SU-DHL-6 (cell line): Measurements from ENCODE around the gene SDK1.

Experiments
- H2AFZ ChIP-seq: fragments of 200-600 bp; sonication (generic); 2 replicates; pipeline ENCODE4 v1.6.1; 2014; ENCODE audit warnings: low read depth, mild to moderate bottlenecking, moderate library complexity, mixed read lengths, antibody characterized with exemption, low read length; ENCODE audit not compliant: severe bottlenecking
- H3F3A ChIP-seq: fragments of 200-600 bp; shearing (Covaris generic); 2 replicates; pipeline ENCODE4 v1.6.0; 2016; ENCODE audit warnings: antibody characterized with exemption, mild to moderate bottlenecking; ENCODE audit not compliant: insufficient read depth
- H3K27ac ChIP-seq: fragments of 200-600 bp; sonication (generic); 2 replicates; pipeline ENCODE4 v1.5.1; 2016; ENCODE audit warnings: low read depth, mild to moderate bottlenecking, low read length, moderate library complexity, mixed read lengths
- H3K27me3 ChIP-seq: fragments of 200-600 bp; sonication (generic), shearing (Covaris generic); 2 replicates; pipeline ENCODE4 v1.6.0; 2014; ENCODE audit warnings: mild to moderate bottlenecking, low read length
- H3K36me3 ChIP-seq: fragments of 200-600 bp; sonication (generic); 2 replicates; pipeline ENCODE4 v1.6.1; 2014; ENCODE audit warnings: mild to moderate bottlenecking, low read length, mixed read lengths
- H3K4me2 ChIP-seq: fragments of 300-600, 200-600 bp; shearing (Covaris generic), sonication (generic); 2 replicates; pipeline ENCODE4 v1.6.0; 2014; ENCODE audit warnings: low read length, low read depth, mild to moderate bottlenecking; ENCODE audit not compliant: poor library complexity, severe bottlenecking
- H3K4me3 ChIP-seq: fragments of 200-600 bp; sonication (generic); 2 replicates; pipeline ENCODE4 v1.5.1; 2014; ENCODE audit warnings: antibody characterized with exemption, low read length, mild to moderate bottlenecking, mixed read lengths; ENCODE audit not compliant: insufficient read depth, poor library complexity, severe bottlenecking
- H3K79me2 ChIP-seq: fragments of 200-600 bp; sonication (generic); 2 replicates; pipeline ENCODE4 v1.6.1; 2014; ENCODE audit warnings: mild to moderate bottlenecking, low read length, moderate library complexity; ENCODE audit not compliant: insufficient read depth
- H3K9ac ChIP-seq: fragments of 200-600 bp; sonication (generic); 2 replicates; pipeline ENCODE4 v1.7.0; 2014; ENCODE audit warnings: mild to moderate bottlenecking, low read length
- H3K9me2 ChIP-seq: fragments of 200-600 bp; sonication (generic); replicated peaks from 2 replicates; pipeline ENCODE4 v1.6.1; 2014; ENCODE audit warnings: low read length; ENCODE audit not compliant: insufficient read depth
- H3K9me3 ChIP-seq: fragments of 200-600 bp; sonication (generic); 2 replicates; pipeline ENCODE4 v1.6.1; 2014; ENCODE audit warnings: low read length, mixed read lengths; ENCODE audit not compliant: insufficient read depth
- H4K20me1 ChIP-seq: fragments of 200-600 bp; sonication (generic); 2 replicates; pipeline ENCODE4 v1.6.1; 2014; ENCODE audit warnings: low read depth, mild to moderate bottlenecking, antibody characterized with exemption, low read length, moderate library complexity, mixed read lengths
- EZH2phosphoT487 ChIP-seq: fragments of 200-600 bp; sonication (generic), shearing (Covaris generic); conservative IDR thresholded peaks from 2 replicates; pipeline ENCODE4 v1.6.1; 2018; ENCODE audit warnings: mild to moderate bottlenecking, antibody characterized with exemption, low read length, moderate library complexity, mixed read lengths
- TF ChIP-seq, protein P1 (sequence below): fragments of 200-600 bp; sonication (generic); IDR thresholded peaks from one replicate; pipeline ENCODE4 v1.5.1; 2017; ENCODE audit warnings: antibody characterized with exemption, mild to moderate bottlenecking, low read length, moderate library complexity; ENCODE audit not compliant: insufficient read depth, poor library complexity, severe bottlenecking

Gene SDK1

GRCh38 chr7:3408814-3409595, 108.0 kb downstream of the SDK1 start:
- TF ChIP-seq, protein P1, sequence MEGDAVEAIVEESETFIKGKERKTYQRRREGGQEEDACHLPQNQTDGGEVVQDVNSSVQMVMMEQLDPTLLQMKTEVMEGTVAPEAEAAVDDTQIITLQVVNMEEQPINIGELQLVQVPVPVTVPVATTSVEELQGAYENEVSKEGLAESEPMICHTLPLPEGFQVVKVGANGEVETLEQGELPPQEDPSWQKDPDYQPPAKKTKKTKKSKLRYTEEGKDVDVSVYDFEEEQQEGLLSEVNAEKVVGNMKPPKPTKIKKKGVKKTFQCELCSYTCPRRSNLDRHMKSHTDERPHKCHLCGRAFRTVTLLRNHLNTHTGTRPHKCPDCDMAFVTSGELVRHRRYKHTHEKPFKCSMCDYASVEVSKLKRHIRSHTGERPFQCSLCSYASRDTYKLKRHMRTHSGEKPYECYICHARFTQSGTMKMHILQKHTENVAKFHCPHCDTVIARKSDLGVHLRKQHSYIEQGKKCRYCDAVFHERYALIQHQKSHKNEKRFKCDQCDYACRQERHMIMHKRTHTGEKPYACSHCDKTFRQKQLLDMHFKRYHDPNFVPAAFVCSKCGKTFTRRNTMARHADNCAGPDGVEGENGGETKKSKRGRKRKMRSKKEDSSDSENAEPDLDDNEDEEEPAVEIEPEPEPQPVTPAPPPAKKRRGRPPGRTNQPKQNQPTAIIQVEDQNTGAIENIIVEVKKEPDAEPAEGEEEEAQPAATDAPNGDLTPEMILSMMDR = no peak
- no peak for TF ChIP-seq EZH2phosphoT487
- no peaks in the 10 kb centered on the region for H3K36me3 ChIP-seq
- no peaks in the 10 kb centered on the region for H4K20me1 ChIP-seq
- H3K9ac ChIP-seq = peak overlapping the region; percentile 28; the same call in 1 of the 2 replicates
- H3K9me3 ChIP-seq = no peaks in the 10 kb centered on the region
- no peaks in the 10 kb centered on the region for H3K27me3 ChIP-seq
- no peaks in the 10 kb centered on the region for H3K9me2 ChIP-seq
- peak overlapping the region; percentile 89 for H3K27ac ChIP-seq
- no peak overlapping the region for H2AFZ ChIP-seq
- no peak overlapping the region for H3K4me3 ChIP-seq
- H3K4me2 ChIP-seq = peak overlapping the region; percentile 41
- peaks cover 5% of the 10 kb centered on the region; the same call in 1 of the 2 replicates for H3F3A ChIP-seq
- no peaks in the 10 kb centered on the region for H3K79me2 ChIP-seq

GRCh38 chr7:3412871-3413270, 111.8 kb downstream of the SDK1 start:
- H4K20me1 ChIP-seq = no peaks in the 10 kb centered on the region
- no peak for TF ChIP-seq EZH2phosphoT487
- TF ChIP-seq, protein P1 = no peak
- no peak overlapping the region for H3K9ac ChIP-seq
- no peaks in the 10 kb centered on the region for H3K9me2 ChIP-seq
- no peak overlapping the region for H3K27ac ChIP-seq
- H3K79me2 ChIP-seq = no peaks in the 10 kb centered on the region
- H2AFZ ChIP-seq = no peak overlapping the region
- no peaks in the 10 kb centered on the region for H3K9me3 ChIP-seq
- H3K4me2 ChIP-seq = no peak overlapping the region
- H3K4me3 ChIP-seq = no peak overlapping the region
- H3F3A ChIP-seq = no peaks in the 10 kb centered on the region; the same call in 1 of the 2 replicates
- no peaks in the 10 kb centered on the region for H3K36me3 ChIP-seq
- no peaks in the 10 kb centered on the region for H3K27me3 ChIP-seq

DNA sequence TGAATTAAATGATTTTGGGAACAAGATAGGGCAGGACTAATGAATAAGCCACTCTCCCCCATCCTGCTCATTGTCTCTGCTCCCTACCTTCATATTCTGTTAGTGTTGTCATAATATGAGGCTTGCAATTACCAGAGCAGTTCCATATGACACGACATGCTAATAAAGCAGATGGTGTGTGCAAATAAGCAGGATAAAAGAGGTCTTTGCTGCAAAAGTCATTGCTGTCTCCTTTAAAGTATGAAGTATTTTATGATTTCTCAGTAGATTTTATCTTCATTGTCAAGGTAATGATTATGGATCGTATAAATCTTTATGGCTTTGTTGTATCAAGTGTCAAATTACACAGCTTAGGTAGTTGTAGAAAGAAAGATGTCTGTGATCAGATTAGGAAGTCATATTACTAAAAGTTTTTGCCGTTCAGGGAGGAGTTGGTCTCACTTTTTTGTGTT, 114.8 kb downstream of the SDK1 start:
- H2AFZ ChIP-seq = no peak overlapping the region
- no peak overlapping the region for H3K4me3 ChIP-seq
- H3K9ac ChIP-seq = no peak overlapping the region
- no peak overlapping the region for H3K27ac ChIP-seq
- no peak for TF ChIP-seq EZH2phosphoT487
- TF ChIP-seq, protein P1 = no peak
- H3K4me2 ChIP-seq = no peak overlapping the region
- H4K20me1 ChIP-seq = no peaks in the 10 kb centered on the region
- H3K9me2 ChIP-seq = no peaks in the 10 kb centered on the region
- no peaks in the 10 kb centered on the region for H3K79me2 ChIP-seq
- no peaks in the 10 kb centered on the region for H3K27me3 ChIP-seq
- H3F3A ChIP-seq = no peaks in the 10 kb centered on the region
- no peaks in the 10 kb centered on the region for H3K9me3 ChIP-seq
- no peaks in the 10 kb centered on the region for H3K36me3 ChIP-seq
